Ishikawa (cell line): ENCODE results near the gene RPS14.

Experiments
- CEBPB ChIP-seq: IDR thresholded peaks from 2 replicates; pipeline ENCODE4 v1.6.1; 2012
- CREB1 ChIP-seq: IDR thresholded peaks from 2 replicates; pipeline ENCODE4 v1.6.1; 2012; ENCODE audit warnings: low read depth
- EP300 ChIP-seq: IDR thresholded peaks from 2 replicates; pipeline ENCODE4 v1.6.1; 2012; ENCODE audit warnings: borderline replicate concordance
- FOXM1 ChIP-seq: IDR thresholded peaks from 2 replicates; pipeline ENCODE4 v1.6.1; 2012; ENCODE audit warnings: low read depth, borderline replicate concordance
- RAD21 ChIP-seq: IDR thresholded peaks from 2 replicates; pipeline ENCODE4 v1.6.1; 2012; ENCODE audit warnings: low read depth
- REST ChIP-seq: IDR thresholded peaks from 2 replicates; pipeline ENCODE4 v1.6.1; 2012; ENCODE audit warnings: low read depth, mild to moderate bottlenecking
- YY1 ChIP-seq: IDR thresholded peaks from 2 replicates; pipeline ENCODE4 v1.6.1; 2012; ENCODE audit warnings: low read depth
- TF ChIP-seq, protein P1 (sequence below): IDR thresholded peaks from 2 replicates; pipeline ENCODE4 v1.6.1; 2012

DNA sequence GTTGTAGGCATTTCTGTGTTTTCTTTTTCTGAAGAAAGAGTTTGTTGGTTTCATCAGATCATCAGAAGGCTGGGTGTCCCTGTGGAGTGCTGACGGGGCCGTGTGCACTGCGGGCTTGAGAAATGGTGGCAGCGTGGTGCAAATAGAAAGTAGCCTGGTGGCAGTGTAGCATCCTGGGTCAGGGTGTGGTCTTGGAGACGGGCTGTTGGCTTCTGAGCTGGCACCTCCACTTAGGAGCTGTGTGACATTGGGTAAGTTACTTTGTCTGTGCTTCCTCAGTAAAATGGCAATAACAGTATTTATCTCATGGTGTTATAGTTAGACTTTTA is 48.4 kb upstream of the RPS14 start:
- no peak for TF ChIP-seq FOXM1
- TF ChIP-seq EP300 = no peak
- TF ChIP-seq RAD21 = no peak
- TF ChIP-seq, protein P1, sequence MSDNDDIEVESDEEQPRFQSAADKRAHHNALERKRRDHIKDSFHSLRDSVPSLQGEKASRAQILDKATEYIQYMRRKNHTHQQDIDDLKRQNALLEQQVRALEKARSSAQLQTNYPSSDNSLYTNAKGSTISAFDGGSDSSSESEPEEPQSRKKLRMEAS = no peak; the same call in 1 of the 2 replicates
- no peak for TF ChIP-seq YY1
- no peak for TF ChIP-seq CEBPB
- TF ChIP-seq CREB1 = no peak
- no peak for TF ChIP-seq REST
